AG09309 (cell line): Measurements from ENCODE around the gene MAGI1.

Experiments used
- DNase-seq: peaks from one replicate; pipeline ENCODE4 v3.0.0-alpha.2; 2010; ENCODE audit warnings: low read depth
- H3K4me3 ChIP-seq: 2 replicates; pipeline ENCODE4 v1.5.1; 2011; ENCODE audit warnings: mild to moderate bottlenecking, low read depth, low read length, moderate library complexity; ENCODE audit not compliant: control insufficient read depth
- TF ChIP-seq, protein P1 (sequence below): IDR thresholded peaks from 2 replicates; pipeline ENCODE4 v1.5.1; 2011; ENCODE audit warnings: mild to moderate bottlenecking, low read depth, low read length, inconsistent platforms; ENCODE audit not compliant: insufficient read depth, control insufficient read depth; ENCODE audit errors: missing control alignments

The MAGI1 gene

DNA sequence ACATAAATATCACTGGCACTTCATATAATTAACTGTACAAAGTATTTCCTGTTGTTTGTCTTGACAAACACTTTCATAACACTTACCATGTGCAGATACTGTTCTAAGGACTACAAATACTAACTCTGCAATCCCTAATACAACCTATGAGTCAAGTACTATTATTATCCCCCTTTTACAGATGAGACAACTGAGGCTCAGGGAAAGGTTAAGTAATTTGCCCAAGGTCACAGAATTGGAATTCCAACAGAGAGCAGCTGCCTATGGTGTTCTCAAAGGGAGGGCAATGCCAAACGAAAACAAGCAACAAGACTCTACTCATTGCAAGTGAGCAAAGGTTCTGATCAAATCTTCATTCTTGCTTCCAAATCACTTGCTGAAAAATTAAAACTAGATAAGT is 85.9 kb downstream of the MAGI1 start:
- DNase-seq, result no peak
- no peak overlapping the region for H3K4me3 ChIP-seq
- TF ChIP-seq, protein P1, sequence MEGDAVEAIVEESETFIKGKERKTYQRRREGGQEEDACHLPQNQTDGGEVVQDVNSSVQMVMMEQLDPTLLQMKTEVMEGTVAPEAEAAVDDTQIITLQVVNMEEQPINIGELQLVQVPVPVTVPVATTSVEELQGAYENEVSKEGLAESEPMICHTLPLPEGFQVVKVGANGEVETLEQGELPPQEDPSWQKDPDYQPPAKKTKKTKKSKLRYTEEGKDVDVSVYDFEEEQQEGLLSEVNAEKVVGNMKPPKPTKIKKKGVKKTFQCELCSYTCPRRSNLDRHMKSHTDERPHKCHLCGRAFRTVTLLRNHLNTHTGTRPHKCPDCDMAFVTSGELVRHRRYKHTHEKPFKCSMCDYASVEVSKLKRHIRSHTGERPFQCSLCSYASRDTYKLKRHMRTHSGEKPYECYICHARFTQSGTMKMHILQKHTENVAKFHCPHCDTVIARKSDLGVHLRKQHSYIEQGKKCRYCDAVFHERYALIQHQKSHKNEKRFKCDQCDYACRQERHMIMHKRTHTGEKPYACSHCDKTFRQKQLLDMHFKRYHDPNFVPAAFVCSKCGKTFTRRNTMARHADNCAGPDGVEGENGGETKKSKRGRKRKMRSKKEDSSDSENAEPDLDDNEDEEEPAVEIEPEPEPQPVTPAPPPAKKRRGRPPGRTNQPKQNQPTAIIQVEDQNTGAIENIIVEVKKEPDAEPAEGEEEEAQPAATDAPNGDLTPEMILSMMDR, result no peak

DNA sequence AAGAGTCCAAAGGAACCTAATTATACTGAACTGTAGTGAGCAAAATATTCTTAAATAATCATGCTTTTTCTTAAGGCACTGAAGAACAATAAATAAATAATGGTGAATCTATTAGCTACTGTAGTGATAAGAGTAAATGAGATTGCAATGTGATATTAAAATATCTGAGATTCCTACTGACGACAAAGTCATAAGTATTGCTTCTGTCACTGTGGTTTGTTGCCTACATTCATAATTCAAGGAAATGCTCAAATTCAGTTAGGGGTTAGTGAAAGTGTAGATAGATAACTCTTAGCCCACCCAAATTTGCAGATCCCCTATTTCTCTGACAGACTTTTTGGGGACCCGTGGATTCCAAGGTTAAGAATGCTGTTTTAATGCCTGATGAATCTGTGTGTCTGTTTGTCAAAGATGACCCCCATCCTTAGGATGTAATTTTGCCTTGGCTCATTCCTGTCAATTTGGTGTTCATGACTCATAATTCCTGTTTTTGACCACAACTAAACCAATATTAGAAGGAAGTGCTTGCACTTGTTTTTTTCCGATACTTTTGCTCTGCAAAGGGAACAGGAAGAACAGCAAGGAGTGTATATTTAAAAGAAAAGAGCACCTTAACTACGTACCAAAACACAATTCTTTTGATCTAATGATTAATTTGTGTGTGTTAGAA is 86.7 kb downstream of the MAGI1 start:
- DNase-seq, result no peak
- H3K4me3 ChIP-seq, result no peak overlapping the region
- TF ChIP-seq, protein P1, result no peak

DNA sequence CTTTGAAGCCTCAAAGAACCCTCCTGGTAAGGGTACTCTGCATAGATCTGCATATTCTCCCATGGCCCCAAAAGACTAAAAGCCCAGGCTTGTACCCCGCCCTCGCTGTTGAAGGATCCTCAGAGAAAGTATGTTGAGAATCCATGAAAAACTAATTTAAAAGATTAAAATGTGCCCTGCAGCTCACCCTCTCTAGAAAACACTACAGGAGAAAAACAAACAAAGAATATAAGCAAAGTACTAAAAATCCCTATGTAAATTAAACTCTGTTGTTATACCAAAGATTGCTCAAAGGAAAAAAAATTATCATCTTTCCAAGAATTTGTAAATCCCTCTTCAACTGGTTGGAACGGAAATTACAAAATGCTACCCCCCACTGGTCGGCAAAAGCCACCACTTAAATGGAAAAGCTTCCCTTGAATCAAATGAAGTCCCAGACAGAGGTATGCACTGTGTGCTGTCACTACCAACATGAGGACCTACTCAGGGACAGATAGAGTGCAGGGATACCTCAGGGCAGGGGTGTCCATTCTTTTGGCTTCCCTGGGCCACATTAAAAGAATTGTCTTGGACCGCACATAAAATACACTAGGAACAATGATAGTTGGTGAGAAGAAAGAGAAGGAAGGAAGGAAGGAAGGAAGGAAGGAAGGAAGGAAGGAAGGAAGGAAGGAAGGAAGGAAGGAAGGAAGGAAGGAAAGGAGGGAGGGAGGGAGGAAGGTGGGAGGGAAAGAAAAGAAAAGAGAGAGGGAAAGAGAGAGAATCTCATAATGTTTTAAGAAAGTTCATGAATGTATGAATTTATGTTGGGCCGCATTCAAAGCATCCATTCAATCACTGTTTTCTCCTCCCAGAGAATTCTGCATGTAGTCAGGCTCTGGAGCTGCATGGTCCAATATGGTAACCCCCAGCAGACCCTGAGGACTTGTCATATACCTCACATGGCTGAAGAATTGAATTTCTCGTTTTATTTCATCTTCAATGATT is 88.1 kb downstream of the MAGI1 start:
- no peak overlapping the region for H3K4me3 ChIP-seq
- DNase-seq, result no peak
- TF ChIP-seq, protein P1, result no peak

DNA sequence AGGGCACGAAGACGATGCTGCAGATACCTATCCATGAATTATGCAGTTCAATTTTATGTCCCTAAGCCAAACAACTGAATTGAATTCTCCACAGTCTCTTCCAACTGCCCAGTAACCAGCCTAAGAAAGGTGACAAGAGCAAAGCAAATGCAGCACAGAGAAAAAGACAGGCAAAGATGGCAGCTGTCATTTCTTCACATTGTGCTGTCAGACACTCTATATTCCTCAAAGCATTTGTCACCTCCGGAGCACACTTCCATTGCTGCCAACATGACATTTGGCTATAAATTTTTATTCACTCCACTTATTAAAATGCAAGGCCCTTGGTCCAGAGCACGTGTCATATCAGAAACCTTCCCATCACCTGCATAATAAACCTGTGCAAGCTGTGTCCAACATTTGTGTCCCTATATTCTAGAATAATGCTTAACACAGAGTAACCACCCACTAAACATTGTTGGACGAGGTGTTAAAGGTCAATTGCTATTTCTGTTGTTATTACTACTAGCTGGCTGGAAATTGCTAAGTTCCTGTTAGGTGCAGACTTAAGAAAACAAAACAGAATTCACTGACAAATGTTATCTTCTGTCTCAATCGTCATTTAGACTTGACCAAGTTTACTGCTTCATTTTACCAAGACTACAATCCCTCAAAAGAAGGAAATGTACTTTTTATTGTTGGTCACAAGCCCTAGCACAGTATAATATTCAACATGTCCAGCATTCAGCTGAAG is 89.7 kb downstream of the MAGI1 start:
- TF ChIP-seq, protein P1, result no peak
- H3K4me3 ChIP-seq, result no peak overlapping the region
- no peak for DNase-seq

DNA sequence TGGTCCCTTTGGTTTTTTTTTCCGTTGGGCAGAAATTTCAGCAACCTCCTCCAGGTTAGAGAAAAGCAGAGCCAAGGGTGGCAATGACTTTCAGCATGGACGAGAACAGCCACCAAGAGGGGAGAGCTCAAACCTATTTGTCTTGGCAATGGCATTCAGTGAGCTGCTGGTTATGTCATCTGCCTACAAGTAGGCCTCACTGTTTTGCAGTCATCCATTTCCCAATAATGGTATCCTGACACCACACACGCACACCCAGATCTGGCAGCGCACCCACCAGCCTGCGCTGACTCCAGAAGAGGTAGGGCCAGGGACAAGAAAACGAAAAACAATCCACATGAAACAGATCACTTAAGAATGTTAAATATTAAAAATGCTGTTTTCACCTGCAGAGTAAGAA is 92.3 kb downstream of the MAGI1 start:
- TF ChIP-seq, protein P1, result no peak
- no peak overlapping the region for H3K4me3 ChIP-seq
- no peak for DNase-seq

DNA sequence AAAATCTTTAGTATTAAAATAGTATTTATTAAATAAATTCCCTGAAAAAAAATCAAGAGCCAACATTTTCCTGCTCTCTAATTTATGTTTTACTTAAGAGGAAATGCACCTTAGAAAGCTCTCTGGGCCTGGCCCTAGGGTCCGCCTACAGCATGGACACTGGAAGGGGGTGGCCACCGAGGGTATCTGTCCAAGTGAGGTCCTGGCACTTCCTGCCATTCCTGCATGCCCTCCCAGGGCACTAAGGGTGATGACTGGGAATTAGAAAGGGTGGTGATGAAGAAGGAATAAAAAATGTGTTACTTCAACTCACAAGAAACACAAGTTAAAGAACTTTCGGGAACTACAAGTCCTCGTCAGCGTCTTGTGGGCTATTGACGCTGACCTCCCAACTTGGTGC is 92.8 kb downstream of the MAGI1 start:
- H3K4me3 ChIP-seq, result no peak overlapping the region
- TF ChIP-seq, protein P1, result no peak
- DNase-seq, result no peak
